Activated T-helper 1 cell treated with anti-CD3 and anti-CD28 coated beads, Interleukin-12 subunit alpha, Interleukin-12 subunit beta, Interleukin-2, Interleukin-4 antibody, amounts not matched to agents 30 ng/mL and 10 ng/mL and 1 ng/mL, durations not matched to agents 14 hours and 24 hours and 36 hours (primary cell): Measurements from ENCODE around the gene ADAM33. TPM values are rescaled to one million over a fixed set of nuclear protein-coding genes. Genes with fewer than 3 reads are reported as not detected.

Experiments used
- DNase-seq: peaks from one replicate; pipeline ENCODE4 v3.0.0; 2021; ENCODE audit warnings: low spot score
- H3K27ac Mint-ChIP-seq: one replicate; pipeline ENCODE4 v1.8.0; 2021; ENCODE audit warnings: mild to moderate bottlenecking, mixed read lengths
- H3K27me3 Mint-ChIP-seq: one replicate; pipeline ENCODE4 v1.8.0; 2022; ENCODE audit warnings: mild to moderate bottlenecking, moderate library complexity, mixed read lengths; ENCODE audit not compliant: insufficient read depth
- H3K36me3 Mint-ChIP-seq: one replicate; pipeline ENCODE4 v1.8.0; 2021; ENCODE audit warnings: low read depth, mixed read lengths
- H3K4me1 Mint-ChIP-seq: one replicate; pipeline ENCODE4 v1.8.0; 2021; ENCODE audit warnings: low read depth, mixed read lengths
- H3K4me3 Mint-ChIP-seq: one replicate; pipeline ENCODE4 v1.8.0; 2021; ENCODE audit warnings: mild to moderate bottlenecking, moderate library complexity, mixed read lengths
- H3K9me3 Mint-ChIP-seq: one replicate; pipeline ENCODE4 v1.8.0; 2021; ENCODE audit warnings: mixed read lengths
- intact Hi-C: fragments of 100-400 bp; cut with micrococcal nuclease; formaldehyde crosslinking; loops from one replicate; pipeline ENCODE4 v1.15.1; 2024
- total RNA-seq: library from RNA; stranded (reverse); gene quantifications from 2 replicates; pipeline ENCODE4 v1.2.3, GENCODE V29; 2022

ADAM33 gene
- total RNA-seq, 1 donor from 2014 or later: not detected

DNA sequence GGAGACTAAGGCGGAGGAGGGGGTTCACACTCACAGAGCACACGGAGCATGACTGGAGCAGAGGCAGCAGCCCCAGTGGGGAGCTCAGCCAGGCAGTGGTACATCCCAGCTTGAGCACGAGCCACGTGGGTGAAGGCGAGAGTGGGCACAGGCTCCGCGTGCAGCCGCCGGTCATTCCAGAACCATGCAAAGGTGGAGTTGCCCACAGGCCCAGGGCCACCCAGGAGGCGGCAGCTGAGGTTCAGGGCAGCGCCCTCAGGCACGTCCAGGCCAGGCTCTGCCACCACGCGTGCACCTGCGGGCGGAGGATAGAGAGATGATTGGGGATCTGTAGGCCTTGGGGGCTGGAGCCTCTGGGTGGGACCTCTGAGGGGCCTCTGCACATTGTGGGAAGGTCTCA is 9.5 kb upstream of the ADAM33 start:
- intact Hi-C loops: no loop called here
- Mint-ChIP-seq H3K36me3 (no peaks in the 10 kb centered on the region), H3K27me3 (peaks cover 7% of the 10 kb centered on the region), H3K4me3 (no peak overlapping the region), H3K4me1 (no peaks in the 10 kb centered on the region), H3K27ac (no peak overlapping the region), H3K9me3 (no peaks in the 10 kb centered on the region)
- DNase-seq: no peak

DNA sequence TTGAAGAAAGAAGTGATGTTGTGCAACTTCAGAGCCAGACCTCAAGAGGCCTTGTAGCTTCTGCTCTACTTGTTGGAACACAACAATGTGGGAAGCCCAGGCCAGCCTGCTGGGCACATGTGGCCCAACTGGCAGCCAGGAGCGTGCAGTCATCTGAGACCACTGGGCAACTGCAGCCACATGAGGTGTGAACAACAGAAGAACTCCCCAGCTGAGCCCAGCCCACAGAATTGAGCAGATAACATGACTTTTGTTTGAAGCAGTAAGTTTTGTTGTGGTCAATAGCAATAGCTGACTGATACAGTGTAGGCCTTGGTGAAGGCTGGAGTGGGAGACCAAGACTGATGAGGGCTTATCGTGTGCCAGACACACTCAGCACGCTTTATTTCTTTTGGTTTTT is 8.6 kb upstream of the ADAM33 start:
- peaks cover 7% of the 10 kb centered on the region for H3K27me3 Mint-ChIP-seq
- no peaks in the 10 kb centered on the region for H3K4me1 Mint-ChIP-seq
- H3K9me3 Mint-ChIP-seq: no peaks in the 10 kb centered on the region
- H3K36me3 Mint-ChIP-seq: no peaks in the 10 kb centered on the region
- H3K4me3 Mint-ChIP-seq: no peak overlapping the region
- no peak for DNase-seq
- H3K27ac Mint-ChIP-seq: no peak overlapping the region
- intact Hi-C loops: no loop called here

DNA sequence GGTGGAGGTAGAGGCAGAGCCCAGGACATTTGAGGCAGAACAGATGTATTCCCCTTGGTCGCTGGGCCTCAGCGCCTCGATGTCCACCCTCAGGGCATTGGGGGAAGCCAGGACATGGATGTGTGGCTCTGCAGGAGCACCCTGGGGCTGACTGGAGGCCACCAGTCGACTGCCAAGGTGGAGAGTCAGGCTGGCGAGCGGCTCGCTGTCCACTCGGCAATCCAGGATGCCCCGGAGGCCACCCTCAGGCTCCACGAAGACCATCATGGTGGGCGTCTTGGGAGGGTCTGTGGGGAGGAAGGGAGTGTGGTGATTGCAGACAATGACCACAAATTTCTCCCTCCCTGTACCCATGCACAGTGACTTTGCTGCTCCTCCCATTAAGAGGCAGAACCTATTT is 8.2 kb upstream of the ADAM33 start:
- H3K4me1 Mint-ChIP-seq: no peaks in the 10 kb centered on the region
- peaks cover 7% of the 10 kb centered on the region for H3K27me3 Mint-ChIP-seq
- intact Hi-C loops: no loop called here
- no peak for DNase-seq
- H3K9me3 Mint-ChIP-seq: no peaks in the 10 kb centered on the region
- no peaks in the 10 kb centered on the region for H3K36me3 Mint-ChIP-seq
- H3K27ac Mint-ChIP-seq: no peak overlapping the region
- H3K4me3 Mint-ChIP-seq: no peak overlapping the region

DNA sequence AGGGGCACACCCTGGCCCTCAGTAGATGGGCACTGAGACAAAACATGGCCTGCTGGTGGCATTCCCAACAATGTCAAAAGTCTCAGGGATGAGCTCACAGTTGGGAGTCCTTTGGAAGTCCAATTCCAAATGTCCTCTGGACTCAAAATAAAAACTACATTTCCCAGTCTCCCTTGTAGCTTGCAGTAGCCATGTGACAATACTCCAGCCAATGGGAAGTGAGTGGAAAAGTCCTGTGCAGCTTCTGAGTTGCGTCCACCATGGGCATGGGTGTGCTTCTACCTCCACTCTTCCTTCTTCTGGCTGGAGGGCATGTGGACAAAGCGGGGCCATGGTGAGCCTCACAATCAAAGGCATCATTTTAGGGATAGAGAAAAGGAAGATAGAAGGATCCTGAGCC is 5.8 kb upstream of the ADAM33 start:
- no peak overlapping the region for H3K27ac Mint-ChIP-seq
- no peak for DNase-seq
- no peaks in the 10 kb centered on the region for H3K36me3 Mint-ChIP-seq
- H3K4me1 Mint-ChIP-seq: no peaks in the 10 kb centered on the region
- H3K9me3 Mint-ChIP-seq: no peaks in the 10 kb centered on the region
- intact Hi-C loops: no loop called here
- no peak overlapping the region for H3K4me3 Mint-ChIP-seq
- peaks cover 25% of the 10 kb centered on the region for H3K27me3 Mint-ChIP-seq

DNA sequence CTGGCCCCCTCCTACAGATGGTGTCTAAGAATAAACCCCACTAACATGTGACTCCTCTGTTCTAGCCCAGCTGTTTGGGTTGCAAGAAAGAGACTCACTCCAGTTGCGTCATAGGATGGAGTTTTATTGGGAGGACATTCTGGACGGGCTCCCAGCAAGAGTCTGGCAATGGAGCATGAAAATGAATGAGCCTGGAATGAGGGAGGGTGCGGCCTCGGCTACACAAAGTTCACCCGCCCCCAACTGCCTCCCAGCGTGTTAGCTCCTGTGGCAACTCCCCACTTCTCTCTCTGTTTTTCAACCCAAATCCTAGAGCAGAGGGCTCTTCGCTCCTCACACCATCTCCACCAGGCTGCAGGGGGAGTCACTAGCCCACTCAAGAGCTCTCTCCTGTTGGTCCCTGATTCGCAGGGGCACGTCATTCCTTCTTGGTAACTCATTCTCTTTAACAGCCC is 5.1 kb upstream of the ADAM33 start:
- no peak for DNase-seq
- Mint-ChIP-seq H3K36me3 (no peaks in the 10 kb centered on the region), H3K27me3 (peaks cover 28% of the 10 kb centered on the region), H3K9me3 (no peaks in the 10 kb centered on the region), H3K4me1 (no peaks in the 10 kb centered on the region), H3K27ac (no peak overlapping the region), H3K4me3 (no peak overlapping the region)
- intact Hi-C loops: no loop called here

DNA sequence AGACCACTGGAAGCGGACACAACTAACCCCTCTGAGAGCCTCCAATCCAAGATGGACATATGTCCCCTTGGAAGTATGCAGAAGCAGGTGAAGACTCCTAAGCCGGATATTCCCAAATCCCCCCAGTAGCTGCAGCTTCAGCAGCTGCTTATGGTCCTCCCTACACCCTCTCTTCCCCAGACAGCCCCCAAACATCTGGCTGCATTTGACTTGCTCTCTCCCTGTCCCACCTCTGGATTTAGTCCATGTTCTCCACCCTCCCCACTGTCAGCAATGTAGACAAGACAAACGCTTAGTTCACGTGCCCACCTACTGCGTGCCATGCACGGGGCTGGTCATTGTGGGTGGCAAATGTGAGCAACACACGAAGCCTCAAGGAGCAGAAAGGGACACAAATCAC is 4.6 kb upstream of the ADAM33 start:
- Mint-ChIP-seq H3K4me3 (no peak overlapping the region), H3K27ac (no peak overlapping the region), H3K36me3 (no peaks in the 10 kb centered on the region), H3K27me3 (peaks cover 31% of the 10 kb centered on the region), H3K9me3 (no peaks in the 10 kb centered on the region), H3K4me1 (no peaks in the 10 kb centered on the region)
- no peak for DNase-seq
- intact Hi-C loops: no loop called here

DNA sequence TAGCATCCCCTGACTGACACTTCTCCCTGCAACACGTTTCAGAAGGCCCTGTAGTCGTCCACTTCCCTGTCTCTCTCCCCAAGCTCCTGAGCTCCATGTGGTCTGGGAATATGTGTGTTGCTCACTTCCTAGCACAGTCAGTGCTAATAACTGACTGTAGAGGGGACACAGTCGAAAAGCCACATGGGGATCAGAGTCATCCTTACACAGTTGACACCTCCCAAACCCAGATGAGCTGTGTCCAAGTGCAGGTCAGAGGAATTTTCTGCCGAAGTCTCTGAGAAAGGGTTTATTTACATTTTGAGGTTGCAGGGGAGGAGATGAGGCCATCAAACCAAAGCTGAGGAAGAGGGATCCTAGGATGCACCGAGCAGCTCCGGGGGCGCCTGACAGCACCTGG is 3.5 kb upstream of the ADAM33 start:
- H3K4me3 Mint-ChIP-seq: no peak overlapping the region
- intact Hi-C loops: no loop called here
- H3K9me3 Mint-ChIP-seq: no peaks in the 10 kb centered on the region
- no peaks in the 10 kb centered on the region for H3K36me3 Mint-ChIP-seq
- DNase-seq: no peak
- H3K4me1 Mint-ChIP-seq: no peaks in the 10 kb centered on the region
- H3K27ac Mint-ChIP-seq: no peak overlapping the region
- peaks cover 40% of the 10 kb centered on the region for H3K27me3 Mint-ChIP-seq

DNA sequence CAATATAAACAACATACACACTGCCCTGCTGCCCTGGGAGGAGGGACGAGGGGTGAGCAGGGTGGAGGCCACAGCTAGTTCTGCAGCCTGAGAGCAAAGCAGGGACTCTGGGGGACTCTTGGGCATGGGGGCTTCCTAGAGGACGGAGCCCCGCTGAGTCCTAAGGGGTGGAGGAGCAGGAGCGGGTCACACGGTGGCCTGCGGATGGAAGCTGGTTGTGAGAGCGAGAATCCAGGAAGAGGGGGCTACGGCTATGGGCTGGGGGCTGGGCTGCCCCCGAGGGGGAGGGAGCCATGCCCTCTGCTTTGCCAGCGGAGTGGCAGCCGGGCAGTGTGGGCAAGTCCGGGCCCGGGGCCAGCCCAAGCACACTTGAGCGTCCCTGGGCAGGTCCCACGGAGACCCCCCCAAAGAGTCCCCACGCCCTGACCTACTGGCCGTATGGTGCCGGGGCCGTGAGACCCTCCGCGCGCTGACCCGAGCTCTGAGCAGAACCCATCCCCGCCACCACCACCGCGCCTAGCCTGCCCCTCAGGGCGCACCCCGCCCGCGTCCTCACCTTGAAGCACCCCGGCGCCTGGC is 369 bp downstream of the ADAM33 start:
- H3K4me3 Mint-ChIP-seq: no peak overlapping the region
- H3K9me3 Mint-ChIP-seq: no peaks in the 10 kb centered on the region
- intact Hi-C loops: no loop called here
- no peak overlapping the region for H3K27ac Mint-ChIP-seq
- H3K36me3 Mint-ChIP-seq: no peaks in the 10 kb centered on the region
- H3K4me1 Mint-ChIP-seq: peaks cover 5% of the 10 kb centered on the region
- no peak for DNase-seq
- H3K27me3 Mint-ChIP-seq: peaks cover 49% of the 10 kb centered on the region

DNA sequence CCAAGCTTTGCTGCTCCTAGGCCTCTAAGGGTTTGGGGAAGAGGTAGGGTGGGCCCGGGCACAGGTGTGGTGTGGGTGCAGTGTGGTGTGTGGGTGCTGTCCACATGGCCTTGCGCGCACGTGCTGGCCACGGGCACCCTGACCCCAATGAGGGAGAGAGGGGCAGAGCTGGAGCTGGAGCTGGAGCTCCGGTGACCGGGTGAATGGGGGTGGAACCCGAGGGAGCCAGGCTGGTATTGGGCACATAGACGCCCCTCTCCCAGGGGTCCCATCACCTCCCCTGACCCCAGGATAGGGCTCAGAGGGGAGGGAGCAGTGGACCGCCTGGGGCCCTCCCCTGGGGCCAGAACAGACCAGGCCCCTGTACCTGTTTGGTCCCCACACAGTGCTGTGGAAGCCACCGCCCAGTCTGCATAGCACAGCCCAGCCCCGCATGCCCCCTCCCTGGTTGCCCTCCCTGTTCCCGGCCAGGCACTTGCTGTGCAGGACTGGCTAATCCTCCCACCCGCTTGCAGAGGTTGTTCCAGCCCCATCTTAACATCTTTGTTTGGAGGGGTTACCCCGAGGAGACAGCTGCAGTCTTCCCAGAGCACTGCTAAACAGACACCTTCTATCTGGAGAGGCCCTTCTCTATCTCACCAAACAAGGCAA is 984 bp downstream of the ADAM33 start:
- Mint-ChIP-seq H3K4me1 (peaks cover 5% of the 10 kb centered on the region), H3K9me3 (no peaks in the 10 kb centered on the region), H3K36me3 (no peaks in the 10 kb centered on the region), H3K27ac (no peak overlapping the region), H3K4me3 (no peak overlapping the region), H3K27me3 (peaks cover 51% of the 10 kb centered on the region)
- no peak for DNase-seq
- intact Hi-C loops: no loop called here

DNA sequence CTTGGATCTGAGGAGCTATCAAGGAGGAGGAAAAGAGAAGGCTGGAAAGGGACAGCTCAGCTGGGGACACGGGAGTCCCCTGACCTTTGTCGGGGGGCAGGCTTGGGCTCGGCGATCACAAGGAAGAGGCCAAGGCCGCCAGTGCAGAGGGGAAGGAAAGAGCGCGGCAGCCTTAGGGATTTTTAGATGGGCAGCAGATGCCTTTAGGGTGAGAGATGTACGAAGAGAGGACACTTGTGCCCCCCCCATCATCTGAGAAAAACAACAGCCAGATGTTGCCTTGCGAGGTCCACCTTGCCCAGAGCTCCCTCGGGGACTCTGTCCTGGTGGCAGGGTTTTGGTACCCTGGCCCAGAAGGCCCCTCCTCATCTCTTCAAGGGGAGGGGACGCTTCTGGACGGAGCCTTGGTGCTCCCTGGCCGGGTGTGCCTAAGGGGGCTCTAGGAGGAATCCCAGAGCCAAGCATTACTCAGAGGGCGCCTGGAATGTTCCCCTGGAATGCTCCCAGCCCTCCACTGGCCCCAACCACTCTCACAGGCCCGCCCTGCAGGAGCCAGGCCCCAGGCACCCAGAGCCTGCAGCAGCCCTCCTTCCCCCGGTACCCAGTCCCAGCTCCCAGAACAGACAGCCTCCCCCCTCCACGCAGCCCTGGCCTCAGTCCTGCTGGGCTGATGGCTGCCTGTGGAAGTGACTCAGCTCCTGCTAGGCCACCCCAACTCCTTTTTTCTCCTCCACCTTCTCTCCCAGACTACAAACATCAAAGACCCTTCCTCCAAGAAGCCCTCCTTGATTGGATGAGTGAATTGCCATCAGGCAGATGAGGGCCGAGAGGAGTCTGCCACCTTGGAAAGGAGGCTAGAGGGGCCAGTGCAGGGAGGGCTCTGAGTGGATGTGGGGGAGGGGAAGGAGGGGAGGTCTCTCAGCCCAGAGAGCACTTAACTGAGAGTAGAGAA is 1.8 kb downstream of the ADAM33 start:
- Mint-ChIP-seq H3K4me3 (no peak overlapping the region), H3K27ac (no peak overlapping the region), H3K4me1 (peaks cover 5% of the 10 kb centered on the region), H3K9me3 (no peaks in the 10 kb centered on the region), H3K27me3 (peaks cover 58% of the 10 kb centered on the region), H3K36me3 (no peaks in the 10 kb centered on the region)
- intact Hi-C loops: loop anchor here (5.0 kb wide), 2 partner anchors 67 to 407 kb away; no protein-coding TSS in a partner anchor
- DNase-seq: no peak

DNA sequence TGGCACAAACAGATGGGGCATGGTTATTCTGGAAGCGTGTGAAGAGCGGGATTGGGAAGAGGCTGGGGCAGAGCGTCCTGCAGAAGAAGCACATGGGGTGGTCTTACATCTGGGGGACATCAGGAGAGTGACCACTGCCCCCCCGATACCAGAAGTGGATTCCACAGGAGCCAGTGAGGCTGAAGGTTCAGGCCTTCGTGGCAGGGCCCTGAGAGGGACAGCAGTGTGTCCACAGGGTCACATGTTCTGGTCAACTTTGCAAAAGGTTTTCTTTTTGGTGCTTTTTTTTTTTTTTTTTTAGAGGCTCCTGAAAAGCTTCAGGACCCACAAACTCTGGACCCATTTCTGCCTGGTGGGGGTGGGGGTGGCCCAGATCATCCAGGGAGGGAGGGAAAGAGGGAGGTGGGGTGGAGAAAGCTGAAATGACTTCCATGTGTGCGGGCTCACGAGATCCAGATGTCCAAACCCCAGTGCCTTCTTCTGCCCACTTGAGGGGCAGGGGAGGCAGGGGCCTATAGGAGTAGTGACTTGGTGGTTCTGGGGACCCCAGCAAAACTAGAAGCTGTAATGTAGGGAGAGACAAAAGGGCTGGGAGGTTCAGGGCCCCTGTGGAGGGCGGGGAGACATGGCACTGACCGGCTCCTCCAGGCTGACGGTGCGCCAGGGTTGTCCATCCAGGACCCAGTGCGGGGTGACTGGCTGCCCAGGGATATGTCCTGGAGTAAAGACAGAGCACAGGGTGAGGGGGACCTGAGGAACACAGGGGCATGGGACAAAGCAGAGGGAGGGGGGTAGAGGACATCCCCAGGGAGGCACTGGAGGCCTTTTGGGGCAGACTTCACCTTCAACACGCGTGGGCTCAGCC is 2.7 kb downstream of the ADAM33 start:
- intact Hi-C loops: loop anchor here (5.0 kb wide), 2 partner anchors 68 to 408 kb away; no protein-coding TSS in a partner anchor

DNA sequence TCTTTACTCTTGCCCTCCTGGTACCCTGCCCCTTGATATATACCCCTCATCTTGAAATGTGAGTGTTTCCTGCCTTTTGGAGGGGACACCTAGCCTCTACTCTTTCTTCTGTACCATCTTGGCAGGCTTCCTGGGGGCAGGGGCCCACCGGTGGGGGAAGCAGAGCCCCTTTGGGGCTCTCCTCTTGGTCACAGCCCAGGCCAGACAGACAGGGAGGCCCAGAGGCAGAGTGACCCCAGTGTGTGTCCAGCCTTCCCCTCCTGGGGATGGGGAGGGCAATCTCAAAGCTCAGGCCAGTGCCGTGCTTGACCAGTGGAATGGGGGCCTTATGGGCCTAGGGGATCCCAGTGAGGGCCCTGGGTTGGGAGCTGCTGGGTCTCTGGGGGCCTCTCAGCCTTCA is 3.6 kb downstream of the ADAM33 start:
- intact Hi-C loops: loop anchor here (5.0 kb wide), 2 partner anchors 69 to 409 kb away; no protein-coding TSS in a partner anchor

More for the DNA sequence above, 2.7 kb downstream of the ADAM33 start:
- Mint-ChIP-seq H3K4me3 (no peak overlapping the region), H3K4me1 (peaks cover 5% of the 10 kb centered on the region), H3K27ac (no peak overlapping the region), H3K36me3 (no peaks in the 10 kb centered on the region), H3K27me3 (peaks cover 59% of the 10 kb centered on the region), H3K9me3 (no peaks in the 10 kb centered on the region)
- DNase-seq: no peak

More for the DNA sequence above, 3.6 kb downstream of the ADAM33 start:
- peaks cover 5% of the 10 kb centered on the region for H3K4me1 Mint-ChIP-seq
- peaks cover 54% of the 10 kb centered on the region for H3K27me3 Mint-ChIP-seq
- H3K36me3 Mint-ChIP-seq: no peaks in the 10 kb centered on the region
- H3K9me3 Mint-ChIP-seq: no peaks in the 10 kb centered on the region
- no peak overlapping the region for H3K27ac Mint-ChIP-seq
- no peak for DNase-seq
- H3K4me3 Mint-ChIP-seq: no peak overlapping the region
